Measurements from ENCODE around the gene ANKRD13B. TPM values are rescaled to one million over a fixed set of nuclear protein-coding genes. Genes with fewer than 3 reads are reported as not detected.
A peak's percentile ranks its signal among the peaks of the same experiment; 100 is the strongest.

ANKRD13B gene
- total and polyA plus RNA-seq, 2 of the 13 experiments (the other 11 are each of a cell fraction or from before 2014, with no cell fraction given): 1.7 to 1.8 TPM

- TF ChIP-seq PAX8 (CRISPR knock-in tag; IDR thresholded peaks at IDR 0.05; ENCODE audit: borderline replicate concordance) (0 out of 2 replicates have a peak, but pooled peaks have one; percentile 33), U2AF2 (IDR thresholded peaks at IDR 0.05; ENCODE audit: low read depth, low read length) (no peak), ETV5 (CRISPR knock-in tag; IDR thresholded peaks at IDR 0.05; ENCODE audit: borderline replicate concordance) (no peak; the same call in 1 of the 2 replicates), ZXDC (CRISPR knock-in tag; IDR thresholded peaks at IDR 0.05) (no peak), ZNF607 (CRISPR knock-in tag; IDR thresholded peaks at IDR 0.05; ENCODE audit: borderline replicate concordance) (peak; percentile 23; the same call in 1 of the 2 replicates), ZNF318 (CRISPR knock-in tag; IDR thresholded peaks at IDR 0.05) (no peak), ZNF235 (CRISPR knock-in tag; IDR thresholded peaks at IDR 0.05; ENCODE audit: borderline replicate concordance) (no peak), ZSCAN5A (CRISPR knock-in tag; IDR thresholded peaks at IDR 0.05; ENCODE audit: borderline replicate concordance) (0 out of 2 replicates have a peak, but pooled peaks have one; percentile 17)
These were observed 1.7 kb upstream of the ANKRD13B start (continued) for GRCh38 chr17:29591146-29591736.

Data from HepG2 (cell line).